8988T (cell line): Measurements from ENCODE around the gene SEMA3A.

Experiments
- DNase-seq: peaks from one replicate; pipeline ENCODE4 v3.0.0; 2011

SEMA3A gene

GRCh38 chr7:84195295-84196060 lies 889 bp upstream of the SEMA3A start:
- no peak for DNase-seq

DNA sequence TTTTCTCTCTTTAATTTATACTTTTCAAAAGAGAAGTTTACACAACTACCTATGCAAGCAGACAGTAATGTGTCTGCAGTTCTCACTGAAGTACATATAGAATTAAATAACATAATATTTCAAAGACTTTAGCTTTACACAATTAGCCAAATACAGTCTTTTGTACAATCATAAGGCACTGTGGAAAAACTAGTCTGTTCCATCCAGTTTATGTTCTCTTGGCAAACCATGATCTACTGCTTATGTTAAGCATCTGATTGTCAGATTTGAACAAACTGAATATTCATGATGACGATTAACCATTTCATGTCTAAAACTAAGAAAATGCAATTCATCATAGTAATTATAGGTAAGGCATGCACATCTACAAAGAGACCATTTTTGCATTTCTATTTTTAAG lies 842 bp downstream of the SEMA3A start:
- DNase-seq = no peak

DNA sequence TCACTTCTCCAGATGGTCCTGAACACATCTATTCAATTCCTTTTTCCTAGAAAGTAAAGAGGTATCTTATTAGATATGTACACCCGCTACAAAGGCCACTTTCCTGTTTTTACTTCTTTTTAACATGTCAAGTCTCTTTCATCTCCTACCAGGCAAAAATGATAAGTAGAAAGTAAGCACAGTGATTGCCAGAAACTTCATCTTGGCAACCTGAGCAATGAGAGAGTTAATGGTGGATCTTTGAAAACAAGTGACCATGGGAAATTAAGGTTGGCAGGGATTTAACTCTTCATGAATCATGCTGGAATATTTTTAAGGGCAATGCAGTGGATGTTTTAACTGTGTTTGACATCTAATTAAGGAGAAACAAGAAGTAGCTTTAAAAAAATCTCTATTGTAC lies 2.7 kb downstream of the SEMA3A start:
- no peak for DNase-seq

DNA sequence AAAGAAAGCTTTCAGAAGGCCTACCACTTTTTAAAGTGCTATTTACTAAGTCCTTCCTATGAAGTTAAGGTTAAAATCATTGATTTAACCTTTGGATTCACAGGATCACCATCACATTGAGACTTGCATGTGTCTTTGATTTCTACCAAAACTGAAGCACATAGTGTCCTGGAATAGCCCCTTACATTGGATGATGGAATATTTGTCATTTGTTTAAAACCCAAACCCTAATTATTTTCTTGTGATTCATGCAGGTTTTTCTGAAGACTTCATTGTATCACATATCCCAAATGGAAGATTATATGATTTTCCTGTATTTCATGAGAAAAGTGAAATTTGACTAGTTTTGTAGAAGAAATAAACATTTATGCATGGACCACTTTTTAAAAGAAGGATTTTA lies 3.3 kb downstream of the SEMA3A start:
- DNase-seq = no peak

- no peak for DNase-seq
Observed at GRCh38 chr7:84190016-84190705, 4.4 kb downstream of the SEMA3A start.

- DNase-seq = no peak
Observed at GRCh38 chr7:84188786-84189405, 5.7 kb downstream of the SEMA3A start.

GRCh38 chr7:84187813-84188510 lies 6.6 kb downstream of the SEMA3A start:
- DNase-seq = no peak

DNA sequence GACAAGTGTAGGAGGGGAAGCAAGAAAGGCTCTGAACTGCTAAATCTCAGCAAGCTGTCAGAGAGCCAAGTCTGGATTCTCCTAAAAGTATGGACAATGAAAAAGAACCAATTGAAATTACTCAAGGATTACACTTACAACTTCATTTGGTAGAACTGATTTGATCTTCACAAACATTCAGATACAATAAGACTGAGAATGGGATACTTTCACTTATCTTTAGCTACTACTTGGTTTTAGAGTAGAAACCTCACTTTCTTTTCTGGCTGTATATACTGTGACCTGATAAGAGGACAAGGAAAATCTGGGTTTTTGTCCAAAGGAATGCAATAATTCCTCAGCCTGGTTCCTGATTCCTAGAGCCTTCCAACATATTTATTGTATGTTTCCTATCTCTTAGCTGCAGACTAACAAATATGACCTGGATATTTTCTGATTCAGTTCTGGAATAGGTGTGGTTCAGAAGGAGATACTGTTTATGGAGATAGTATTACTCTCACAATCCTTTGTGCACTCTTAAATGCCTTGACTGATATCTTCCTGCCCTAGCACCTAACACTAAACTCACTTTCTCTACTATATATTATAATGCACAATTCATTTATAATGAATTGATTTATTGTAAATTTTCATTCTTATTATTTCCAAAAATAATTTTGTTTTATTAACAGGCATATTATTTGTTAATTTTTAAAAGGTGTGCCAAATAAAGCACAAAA lies 7.3 kb downstream of the SEMA3A start:
- no peak for DNase-seq

GRCh38 chr7:84183741-84184140 lies 10.8 kb downstream of the SEMA3A start:
- DNase-seq = no peak

- no peak for DNase-seq
Observed at GRCh38 chr7:84182301-84182700, 12.3 kb downstream of the SEMA3A start.

- DNase-seq = no peak
Observed at GRCh38 chr7:84181628-84182027, 13.0 kb downstream of the SEMA3A start.

GRCh38 chr7:84177758-84178412 lies 16.7 kb downstream of the SEMA3A start:
- DNase-seq = no peak

- DNase-seq = no peak
Observed at GRCh38 chr7:84176716-84177115, 17.9 kb downstream of the SEMA3A start.

DNA sequence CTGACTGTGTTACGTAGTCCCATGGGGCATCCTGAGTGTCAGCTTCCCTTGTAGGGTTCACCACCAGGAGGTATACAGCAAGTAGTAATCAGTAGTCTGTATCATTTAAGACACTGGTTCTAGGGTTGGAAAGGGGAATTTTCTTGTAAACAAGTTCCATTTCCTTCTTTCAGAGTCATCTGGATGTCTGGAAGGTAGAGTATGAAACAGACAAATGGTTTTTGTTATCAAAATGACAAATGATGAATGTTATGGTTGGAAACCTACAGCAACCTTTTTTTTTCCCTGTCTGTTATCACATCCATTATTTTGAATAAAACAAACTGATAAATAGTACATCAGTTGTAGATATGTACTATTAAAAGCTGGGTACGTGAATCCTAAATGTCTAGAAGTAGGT lies 19.1 kb downstream of the SEMA3A start:
- DNase-seq = no peak

DNA sequence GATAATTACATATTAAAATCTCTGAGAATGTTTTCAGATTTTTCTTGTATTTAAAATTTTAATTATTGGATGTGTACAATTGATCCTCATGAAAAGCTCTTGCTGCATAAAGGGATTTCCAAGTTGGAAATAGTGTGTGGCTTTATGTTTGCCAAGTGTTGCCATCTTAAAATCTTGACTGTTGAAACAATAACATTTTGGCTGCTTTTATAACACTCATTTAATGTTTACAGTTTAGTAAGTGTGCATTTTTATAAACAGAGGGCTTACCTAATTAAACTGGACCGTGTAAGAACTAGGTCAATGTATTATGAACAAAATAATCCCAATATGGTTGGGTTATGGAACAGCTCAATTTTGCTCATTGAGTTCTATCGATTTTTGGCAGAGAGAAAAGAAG lies 23.9 kb downstream of the SEMA3A start:
- DNase-seq = no peak

GRCh38 chr7:84162584-84162983 lies 32.0 kb downstream of the SEMA3A start:
- no peak for DNase-seq

DNA sequence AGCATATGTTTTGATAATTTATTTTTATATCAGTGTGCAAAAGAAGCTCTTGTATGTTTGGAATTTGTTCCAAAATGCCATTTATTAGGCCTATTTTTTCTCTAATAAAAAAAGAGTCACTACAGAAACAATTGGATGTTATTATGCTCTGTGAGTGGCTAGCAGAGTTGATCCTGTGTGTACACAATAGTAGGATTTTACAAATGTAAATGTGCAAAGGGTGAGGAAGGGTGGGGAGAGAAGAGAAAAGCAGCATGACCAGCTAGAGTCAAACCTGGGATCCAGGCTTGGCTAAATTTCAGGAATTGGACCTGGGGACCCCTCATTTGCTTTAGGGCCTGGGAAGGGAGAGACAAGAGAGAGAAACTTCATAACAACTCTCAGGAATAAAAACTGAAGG lies 32.5 kb downstream of the SEMA3A start:
- DNase-seq = no peak

DNA sequence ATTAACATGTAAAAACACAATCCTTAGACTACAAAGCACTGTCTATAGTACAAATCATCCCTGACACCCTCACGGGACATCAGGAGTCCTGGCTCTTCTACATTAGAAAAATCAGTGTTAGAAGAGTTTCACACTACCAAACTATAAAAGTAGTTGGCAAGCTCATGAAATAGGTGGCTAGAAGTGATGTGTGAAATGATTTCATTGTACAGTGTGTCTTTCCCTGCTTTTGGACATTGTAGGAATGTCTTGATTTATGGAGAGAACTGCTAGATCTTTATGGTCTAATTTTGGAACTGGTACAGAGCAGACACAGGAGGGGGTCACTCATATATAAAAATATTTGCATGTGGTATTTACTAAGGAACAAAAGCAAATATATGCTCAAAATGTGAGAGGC lies 33.2 kb downstream of the SEMA3A start:
- DNase-seq = no peak

GRCh38 chr7:84159435-84159834 lies 35.2 kb downstream of the SEMA3A start:
- no peak for DNase-seq

GRCh38 chr7:84157171-84157570 lies 37.4 kb downstream of the SEMA3A start:
- DNase-seq = no peak

- no peak for DNase-seq
Observed at GRCh38 chr7:84154991-84155781, 39.4 kb downstream of the SEMA3A start.

- DNase-seq = no peak
Observed at GRCh38 chr7:84152995-84153394, 41.6 kb downstream of the SEMA3A start.
